NCI-H345 treated with DMSO at 0.1 percent for 48 hours (cell line): ENCODE results near the gene LRP3.
"Not testable (repeated sequence)": the region's sequence is repeated elsewhere in the genome, so short reads cannot be mapped to it uniquely, and the experiment has no call there.

Experiments
- DNase-seq: peaks from one replicate; lab custom pipeline; 2025; ENCODE audit not compliant: unreplicated experiment; lab: John Stamatoyannopoulos, UW

LRP3 gene

DNA sequence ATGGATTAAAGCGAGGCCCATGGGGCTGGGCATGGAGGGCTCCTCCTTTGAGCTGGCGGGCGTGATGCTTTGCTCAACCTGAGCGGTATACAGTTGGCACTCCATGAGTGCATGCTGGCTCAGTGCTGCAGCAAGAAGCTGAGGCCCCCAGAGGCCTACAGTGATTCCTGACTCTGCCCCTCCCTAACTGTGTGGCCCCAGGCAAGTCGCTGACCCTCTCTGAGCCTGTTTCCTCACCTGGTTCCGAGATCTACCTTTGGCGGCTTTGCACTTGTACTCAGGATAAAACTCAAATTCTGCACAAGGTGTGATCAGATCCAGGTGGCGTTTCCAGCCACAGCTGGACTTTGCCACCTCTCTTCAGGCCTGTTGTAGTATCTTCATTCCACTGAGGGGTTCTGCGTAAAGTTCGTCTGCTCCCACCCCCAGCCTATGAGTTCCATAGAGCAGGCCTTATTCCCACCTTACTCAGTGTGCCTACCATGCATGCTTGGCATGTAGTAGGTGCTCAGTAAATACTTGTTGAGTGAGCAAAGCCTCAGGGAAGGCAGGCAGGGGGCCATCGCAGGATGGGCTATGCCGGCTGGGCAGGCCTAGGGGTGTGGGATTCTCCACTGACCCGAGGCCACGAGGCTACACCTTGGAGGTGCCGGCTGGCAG, 7.9 kb downstream of the LRP3 start:
- no peak for DNase-seq

- DNase-seq: no peak
Measured at GRCh38 chr19:33202546-33203507, 8.7 kb downstream of the LRP3 start.

DNA sequence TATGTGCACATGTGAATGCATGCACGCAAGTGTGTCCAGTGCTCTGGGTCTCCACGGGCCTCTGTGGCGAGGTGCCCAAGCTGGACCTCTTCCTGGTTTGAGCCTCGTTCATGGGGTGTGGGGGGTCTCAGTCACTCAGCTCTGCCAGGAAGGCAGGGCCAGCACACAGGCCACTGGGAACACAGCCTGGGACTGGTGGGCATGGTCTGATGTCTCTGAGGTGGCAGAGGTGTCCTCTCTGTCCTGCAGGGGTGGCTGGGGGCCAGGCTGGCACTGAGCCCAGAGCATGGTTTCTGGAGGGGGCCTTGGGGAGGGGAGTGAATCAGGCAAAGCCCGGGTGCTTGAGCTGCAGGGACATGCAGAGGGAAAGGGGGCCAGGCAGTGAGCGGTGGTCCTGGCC, 9.4 kb downstream of the LRP3 start:
- no peak for DNase-seq

- no peak for DNase-seq
Measured at GRCh38 chr19:33204136-33204973, 10.2 kb downstream of the LRP3 start.

- no peak for DNase-seq
Measured at GRCh38 chr19:33205110-33205509, 11.0 kb downstream of the LRP3 start.

- no peak for DNase-seq
Measured at GRCh38 chr19:33205531-33206260, 11.6 kb downstream of the LRP3 start.

DNA sequence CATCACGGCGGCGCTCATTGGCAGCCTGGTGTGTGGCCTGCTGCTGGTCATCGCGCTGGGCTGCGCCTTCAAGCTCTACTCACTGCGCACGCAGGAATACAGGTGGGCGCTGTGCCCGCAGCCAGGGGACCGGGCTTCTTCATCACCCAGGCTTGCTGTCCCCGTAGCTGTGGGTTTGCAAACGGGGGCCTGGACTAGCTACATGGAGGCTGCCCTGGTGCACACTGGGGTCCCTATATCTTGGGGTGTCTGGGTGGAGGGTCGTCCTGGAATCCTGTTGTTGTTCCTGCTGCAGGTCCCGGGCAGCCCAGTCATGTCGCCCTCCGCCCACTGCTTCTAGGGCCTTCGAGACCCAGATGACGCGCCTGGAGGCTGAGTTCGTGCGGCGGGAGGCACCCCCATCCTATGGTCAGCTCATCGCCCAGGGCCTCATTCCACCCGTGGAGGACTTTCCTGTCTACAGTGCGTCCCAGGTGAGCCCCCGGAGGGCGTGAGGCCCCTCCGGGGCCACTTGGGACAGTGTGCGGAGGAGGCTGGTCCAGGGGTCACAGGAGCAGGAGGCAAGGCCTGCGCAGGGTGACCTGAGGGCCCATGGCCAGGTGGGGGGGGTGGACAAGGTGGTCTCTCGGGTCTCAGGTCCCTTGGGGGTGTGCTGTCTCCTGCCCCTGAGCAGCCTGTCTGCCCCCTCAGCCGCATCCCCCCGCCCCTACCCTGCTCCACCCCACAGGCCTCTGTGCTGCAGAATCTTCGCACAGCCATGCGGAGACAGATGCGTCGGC, 12.3 kb downstream of the LRP3 start:
- DNase-seq: no peak

- no peak for DNase-seq
Measured at GRCh38 chr19:33207040-33207620, 13.0 kb downstream of the LRP3 start.

DNA sequence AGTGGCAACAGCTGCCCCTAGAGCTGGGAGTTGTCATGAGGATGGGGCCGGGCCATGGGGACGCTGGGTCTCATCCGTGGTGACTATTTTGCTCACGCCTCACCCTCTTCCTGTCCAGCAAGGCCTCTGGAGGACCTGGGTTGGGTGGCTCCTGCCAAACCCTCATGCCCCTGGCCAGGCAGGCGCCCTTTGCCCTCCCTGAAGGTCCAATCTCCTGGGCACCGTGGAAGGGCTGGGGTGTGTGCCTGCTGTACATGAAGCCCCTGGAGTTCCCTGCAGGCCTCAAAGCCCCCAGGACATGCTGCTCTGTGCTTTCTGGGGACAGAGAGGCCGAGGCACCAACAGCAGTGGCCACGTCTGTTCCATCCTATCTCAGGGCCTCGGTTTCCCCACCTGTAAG, 13.8 kb downstream of the LRP3 start:
- DNase-seq: no peak

DNA sequence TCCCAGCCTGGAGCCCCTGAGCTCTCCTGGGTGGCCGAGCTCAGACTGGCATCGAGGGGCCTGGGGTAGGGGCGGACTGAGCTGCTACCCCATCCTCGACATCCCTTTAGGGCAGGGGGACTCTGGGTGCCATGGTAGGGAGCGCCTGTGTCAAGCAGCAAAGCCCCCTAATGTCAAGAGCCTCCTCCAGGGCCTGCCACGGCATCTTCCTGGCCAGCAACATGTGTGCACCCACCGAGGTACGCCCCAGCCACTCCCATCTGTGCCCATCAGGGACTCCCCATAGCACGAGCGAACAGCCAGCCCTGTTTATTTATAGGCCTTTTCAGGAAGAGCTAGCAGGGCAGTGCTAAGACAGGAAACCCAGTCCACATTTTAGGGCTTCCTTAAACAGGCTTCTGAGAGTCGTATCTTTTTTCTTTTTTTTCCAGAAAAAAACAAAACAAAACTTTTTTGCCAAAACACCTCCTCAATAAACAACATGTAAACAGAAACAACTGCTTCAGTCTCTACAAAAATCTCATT, 14.3 kb downstream of the LRP3 start:
- no peak for DNase-seq

- DNase-seq: no peak
Measured at GRCh38 chr19:33208904-33209849, 15.0 kb downstream of the LRP3 start.

DNA sequence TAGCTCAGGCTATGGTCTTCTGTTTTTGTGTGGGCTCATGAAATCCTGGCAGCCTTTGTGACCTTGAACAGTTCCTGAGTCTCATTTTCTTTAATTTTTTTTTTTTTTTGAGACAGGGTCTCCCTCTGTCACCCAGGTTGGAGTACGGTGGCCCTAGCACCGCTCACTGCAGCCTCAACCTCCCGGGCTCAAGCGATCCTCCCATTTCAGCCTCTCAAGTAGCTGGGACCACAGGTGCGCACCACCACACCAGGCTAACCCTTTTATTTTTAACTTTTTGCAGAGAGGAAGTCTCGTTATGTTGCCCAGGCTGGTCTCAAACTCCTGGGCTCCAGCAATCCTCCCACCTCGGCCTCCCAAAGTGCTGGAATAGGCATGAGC, 15.7 kb downstream of the LRP3 start:
- not testable (repeated sequence) for DNase-seq

DNA sequence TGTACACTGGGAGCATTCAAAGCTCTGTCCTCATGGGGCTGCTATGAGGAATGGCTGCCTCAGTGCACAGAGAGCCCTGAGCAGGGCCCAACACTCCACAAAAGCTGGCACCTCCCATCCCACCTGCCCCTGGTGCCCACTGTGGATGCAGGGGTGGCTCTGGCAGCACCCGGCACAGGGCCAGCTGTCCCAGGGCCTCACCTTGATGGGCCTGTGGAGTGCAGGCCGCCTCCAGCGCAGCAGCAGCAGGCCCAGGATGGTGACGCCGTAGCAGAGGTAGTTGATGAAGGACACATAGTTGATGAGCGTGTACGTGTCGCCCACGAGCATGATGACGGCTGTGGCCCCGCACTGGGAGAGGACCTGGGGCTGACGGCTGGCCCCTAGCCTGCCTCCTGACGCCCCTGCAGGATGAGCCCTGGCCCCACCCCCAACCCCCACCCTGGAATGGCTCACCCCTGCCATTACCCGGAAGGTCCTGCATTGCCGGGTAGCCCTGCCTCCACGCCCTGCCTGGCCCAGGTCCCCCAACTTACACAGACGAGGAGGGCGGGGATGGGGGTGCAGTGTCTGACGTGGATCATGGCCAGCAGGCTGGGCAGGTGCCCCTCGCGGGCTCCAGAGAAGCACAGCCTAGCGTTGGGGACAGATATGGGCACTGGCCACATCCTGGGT, 16.3 kb downstream of the LRP3 start:
- DNase-seq: no peak

DNA sequence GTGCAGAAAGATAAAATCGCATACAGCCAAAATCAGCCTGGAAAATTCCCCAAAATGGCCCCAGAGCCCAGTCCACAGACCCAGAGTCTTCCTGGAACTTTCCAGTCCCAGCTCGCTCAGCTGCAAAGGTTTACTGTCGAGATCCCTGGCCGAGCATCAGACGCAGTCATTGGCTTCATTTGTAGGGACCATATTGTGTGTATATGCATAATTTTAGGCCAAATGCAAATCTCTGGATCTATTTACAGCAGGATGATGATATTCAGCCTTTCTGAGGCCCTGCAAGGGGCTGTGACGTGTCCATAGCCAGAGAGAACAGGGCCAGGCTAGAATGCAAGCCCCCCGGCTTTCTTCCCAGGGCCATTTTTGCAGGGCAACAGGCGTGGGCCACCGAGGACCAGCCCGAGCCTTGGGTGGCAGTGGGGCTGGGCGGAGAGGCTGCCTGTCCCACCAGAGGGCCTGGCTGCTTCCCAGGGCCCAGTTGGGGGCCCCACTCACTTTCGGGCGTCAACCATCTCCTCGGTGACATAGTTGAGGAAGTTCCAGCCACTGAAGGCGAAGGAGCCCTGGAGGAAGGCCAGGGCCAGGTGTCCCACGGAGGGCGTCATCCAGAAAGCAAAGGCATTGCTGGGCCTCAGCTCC, 17.8 kb downstream of the LRP3 start:
- DNase-seq: no peak

- no peak for DNase-seq
Measured at GRCh38 chr19:33212436-33213172, 18.5 kb downstream of the LRP3 start.

GRCh38 chr19:33214596-33214995, 20.5 kb downstream of the LRP3 start:
- DNase-seq: no peak
